22Rv1 (cell line): ENCODE measurements around the gene LRRC8D.

Source experiments
- H3K27ac ChIP-seq: fragments of 450-650 bp; 2 replicates; pipeline ENCODE4 v1.5.1; 2017
- CTCF ChIP-seq: fragments of 450-650 bp; IDR thresholded peaks from 2 replicates; pipeline ENCODE4 v1.5.1; 2017; ENCODE audit warnings: mild to moderate bottlenecking
- ZFX ChIP-seq: fragments of 450-650 bp; IDR thresholded peaks from 2 replicates; pipeline ENCODE4 v1.6.1; 2017; ENCODE audit warnings: antibody characterized with exemption, borderline replicate concordance

Gene LRRC8D

GRCh38 chr1:89928506-89928905 is 107.7 kb downstream of the LRRC8D start:
- no peak for TF ChIP-seq ZFX
- TF ChIP-seq CTCF: no peak

GRCh38 chr1:89929467-89930063 is 108.7 kb downstream of the LRRC8D start:
- no peak overlapping the region for H3K27ac ChIP-seq

More at GRCh38 chr1:89928506-89928905, 107.7 kb downstream of the LRRC8D start:
- H3K27ac ChIP-seq: no peak overlapping the region

GRCh38 chr1:89930579-89930978 is 109.7 kb downstream of the LRRC8D start:
- H3K27ac ChIP-seq: no peak overlapping the region
- no peak for TF ChIP-seq CTCF
- no peak for TF ChIP-seq ZFX

More at GRCh38 chr1:89929467-89930063, 108.7 kb downstream of the LRRC8D start:
- no peak for TF ChIP-seq ZFX
- TF ChIP-seq CTCF: no peak

- no peak overlapping the region for H3K27ac ChIP-seq
- TF ChIP-seq CTCF (no peak), ZFX (no peak)
Measured at GRCh38 chr1:89931964-89932363, 111.1 kb downstream of the LRRC8D start.

GRCh38 chr1:89932598-89933364 is 111.9 kb downstream of the LRRC8D start:
- no peak for TF ChIP-seq CTCF
- TF ChIP-seq ZFX: no peak
- no peak overlapping the region for H3K27ac ChIP-seq

GRCh38 chr1:89934461-89934860 is 113.6 kb downstream of the LRRC8D start:
- no peak overlapping the region for H3K27ac ChIP-seq
- TF ChIP-seq ZFX (no peak), CTCF (no peak)

GRCh38 chr1:89935235-89935634 is 114.4 kb downstream of the LRRC8D start:
- H3K27ac ChIP-seq: no peak overlapping the region
- no peak for TF ChIP-seq ZFX
- TF ChIP-seq CTCF: no peak
